Panc1 (cell line): Measurements from ENCODE around the gene TMEM150A.

ENCODE experiments used
- CTCF ChIP-seq: fragments of 450-650 bp; IDR thresholded peaks from 2 replicates; pipeline ENCODE4 v1.5.1; 2017; ENCODE audit warnings: mild to moderate bottlenecking
- REST ChIP-seq, 2 experiments: IDR thresholded peaks; 2 replicates each; pipeline ENCODE4 v1.6.1; 2011 to 2012; ENCODE audit warnings: low read depth in 2 of 2, control low read depth in 1 of 2, low read length in 1 of 2, mild to moderate bottlenecking in 1 of 2, moderate library complexity in 1 of 2; ENCODE audit not compliant: insufficient read depth in 1 of 2

GRCh38 chr2:85604568-85605339, 2.3 kb upstream of the TMEM150A start:
- TF ChIP-seq CTCF (no peak), REST (IDR thresholded peaks at IDR 0.05; ENCODE audit: insufficient read depth in 1 of 2, low read depth in 2 of 2, low read length in 1 of 2) (no peak)
